Esophagus muscularis mucosa (tissue), 4 donors: ENCODE results near the gene TMEM134. TPM values are rescaled to one million over a fixed set of nuclear protein-coding genes. Genes with fewer than 3 reads are reported as not detected.
"Not testable (repeated sequence)": the region's sequence is repeated elsewhere in the genome, so short reads cannot be mapped to it uniquely, and the experiment has no call there.

Experiments
- DNase-seq: peaks from one replicate; pipeline ENCODE4 v3.0.0-alpha.2; 2017; ENCODE audit errors: extremely low spot score
- H3K27ac ChIP-seq, 4 donors: fragments of 200-600 bp; sonication (generic); replicated peaks in 1 of 4; 1 replicate in 3 of 4; 2 replicates in 1 of 4; pipeline ENCODE4 v1.5.1; 2016 to 2019; ENCODE audit warnings: mild to moderate bottlenecking in 1 of 4
- H3K27me3 ChIP-seq, 4 donors: fragments of 200-600 bp; sonication (generic); one replicate each; pipeline versions ENCODE4 v1.5.1 to v1.6.0; 2016 to 2019
- H3K36me3 ChIP-seq, 4 donors: fragments of 200-600 bp; sonication (generic); one replicate each; pipeline ENCODE4 v1.5.1; 2016 to 2019
- H3K4me1 ChIP-seq, 4 donors: fragments of 200-600 bp; sonication (generic); one replicate each; pipeline ENCODE4 v1.5.1; 2016 to 2019
- H3K4me3 ChIP-seq, 4 donors: fragments of 200-600 bp; sonication (generic); 1 replicate in 2 of 4; 2 replicates in 2 of 4; pipeline ENCODE4 v1.5.1; 2016 to 2019; ENCODE audit warnings: mild to moderate bottlenecking in 4 of 4, moderate library complexity in 1 of 4
- H3K9me3 ChIP-seq, 4 donors: fragments of 200-600 bp; sonication (generic); 1 replicate in 3 of 4; 2 replicates in 1 of 4; pipeline ENCODE4 v1.5.1; 2016 to 2019
- CTCF ChIP-seq, 3 experiments: fragments of 200-600 bp in 2 of 3; fragments of 450-650 bp in 1 of 3; sonication (generic) in 2 of 3; IDR thresholded peaks; one replicate each; pipeline ENCODE4 v1.5.1; 2017 to 2019; ENCODE audit warnings: antibody characterized with exemption in 3 of 3, mild to moderate bottlenecking in 2 of 3, moderate library complexity in 1 of 3
- EP300 ChIP-seq: sonication (generic); formaldehyde crosslinking; IDR thresholded peaks from one replicate; pipeline ENCODE4 v1.6.1; 2017; ENCODE audit warnings: antibody characterized with exemption
- POLR2A ChIP-seq: fragments of 450-650 bp; IDR thresholded peaks from one replicate; pipeline ENCODE4 v1.6.1; 2017; ENCODE audit warnings: antibody characterized with exemption, moderate library complexity, mild to moderate bottlenecking, low read depth
- POLR2AphosphoS5 ChIP-seq, 2 donors: sonication (generic); formaldehyde crosslinking; IDR thresholded peaks; one replicate each; pipeline ENCODE4 v1.6.1; 2017; ENCODE audit warnings: antibody characterized with exemption in 2 of 2
- WGBS: methylation state at CpG from one replicate; pipeline ENCODE4 v1.1.5; 2018; 5-methylcytosine and 5-hydroxymethylcytosine counted together
- intact Hi-C: fragments of 100-400 bp; cut with DNase I; formaldehyde crosslinking; loops from one replicate; pipeline ENCODE4 v1.15.1; 2023
- total RNA-seq, 4 donors: library from RNA; depleted of rRNA; stranded (reverse); fragments of >200 nt; gene quantifications; one replicate each; pipeline versions ENCODE4 v1.1.0 to v1.2.1, GENCODE V29; 2016

Gene TMEM134
- total RNA-seq, 4 donors from 2014 or later = 36.1 to 48.7 (median 46.2) TPM

DNA sequence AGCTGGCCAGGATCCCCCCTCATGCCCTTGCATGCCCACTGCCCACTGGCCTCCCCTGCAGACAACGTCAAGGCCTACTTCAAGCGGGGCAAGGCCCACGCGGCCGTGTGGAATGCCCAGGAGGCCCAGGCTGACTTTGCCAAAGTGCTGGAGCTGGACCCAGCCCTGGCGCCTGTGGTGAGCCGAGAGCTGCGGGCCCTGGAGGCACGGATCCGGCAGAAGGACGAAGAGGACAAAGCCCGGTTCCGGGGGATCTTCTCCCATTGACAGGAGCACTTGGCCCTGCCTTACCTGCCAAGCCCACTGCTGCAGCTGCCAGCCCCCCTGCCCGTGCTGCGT is 21.6 kb upstream of the TMEM134 start:
- Histone ChIP-seq H3K4me3 (no peak overlapping the region), H3K36me3 (peaks cover 22 to 92% (median 83%) of the 10 kb centered on the region in 4 donors), H3K27ac (peak overlapping the region in 3 of 4 donors; percentile 13 to 49 (median 39)), H3K9me3 (no peaks in the 10 kb centered on the region), H3K4me1 (peaks cover 3 to 23% (median 17%) of the 10 kb centered on the region in 4 donors), H3K27me3 (no peaks in the 10 kb centered on the region)
- no peak for TF ChIP-seq POLR2AphosphoS5 (IDR thresholded peaks at IDR 0.05)
- no peak for TF ChIP-seq EP300
- no peak for TF ChIP-seq CTCF (IDR thresholded peaks at IDR 0.05)
- no peak for TF ChIP-seq POLR2A
- 73% methylated on average over 13 of the region's 15 CpGs for WGBS
- intact Hi-C loops = no loop called here
- DNase-seq = no peak

- H3K4me1 ChIP-seq = peaks cover 3 to 29% (median 22%) of the 10 kb centered on the region in 4 donors
- H3K9me3 ChIP-seq = no peaks in the 10 kb centered on the region
- no peaks in the 10 kb centered on the region for H3K27me3 ChIP-seq
- H3K4me3 ChIP-seq = no peak overlapping the region
- TF ChIP-seq POLR2AphosphoS5 (IDR thresholded peaks at IDR 0.05) (no peak), EP300 (no peak)
- peak overlapping the region in 3 of 4 donors; percentile 13 to 49 (median 39) for H3K27ac ChIP-seq
- WGBS = 88% methylated on average over 4 of the region's 23 CpGs
- intact Hi-C loops = no loop called here
- peaks cover 22 to 86% (median 77%) of the 10 kb centered on the region in 4 donors for H3K36me3 ChIP-seq
- no peak for DNase-seq
These were observed 21.1 kb upstream of the TMEM134 start for GRCh38 chr11:67489885-67490726.

DNA sequence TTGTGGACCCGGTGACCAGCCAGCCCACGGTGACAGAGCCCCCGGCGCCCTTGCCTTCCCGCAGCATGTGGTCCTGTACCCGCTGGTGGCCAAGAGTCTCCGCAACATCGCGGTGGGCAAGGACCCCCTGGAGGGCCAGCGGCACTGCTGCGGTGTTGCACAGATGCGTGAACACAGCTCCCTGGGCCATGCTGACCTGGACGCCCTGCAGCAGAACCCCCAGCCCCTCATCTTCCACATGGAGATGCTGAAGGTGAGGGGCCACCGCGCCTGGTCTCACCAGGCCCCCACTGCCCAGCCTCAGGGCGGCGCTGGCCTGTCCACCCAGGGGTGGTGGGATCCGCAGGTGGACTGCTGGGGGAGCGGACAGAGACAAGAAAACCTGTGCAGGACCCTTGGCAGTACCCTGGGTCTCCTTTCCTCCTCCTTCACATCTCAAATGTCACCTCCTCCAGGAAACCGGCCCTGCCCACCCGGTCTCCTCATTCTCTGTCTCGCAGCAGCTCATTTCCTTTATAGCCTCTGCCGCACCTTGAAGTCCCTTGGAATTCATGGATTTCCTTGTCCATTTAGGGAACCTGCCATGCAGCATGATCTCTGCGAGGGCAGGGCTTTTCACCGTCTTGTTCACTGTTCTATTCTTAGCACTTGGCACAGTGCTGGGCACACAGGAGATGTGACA is 20.3 kb upstream of the TMEM134 start:
- H3K36me3 ChIP-seq = peaks cover 22 to 85% (median 71%) of the 10 kb centered on the region in 4 donors

GRCh38 chr11:67486481-67487195 is 17.6 kb upstream of the TMEM134 start:
- H3K4me1 ChIP-seq = peaks cover 18 to 54% (median 46%) of the 10 kb centered on the region in 4 donors
- H3K27me3 ChIP-seq = no peaks in the 10 kb centered on the region
- H3K4me3 ChIP-seq = no peak overlapping the region
- H3K36me3 ChIP-seq = peaks cover 16 to 59% (median 45%) of the 10 kb centered on the region in 4 donors
- no peaks in the 10 kb centered on the region for H3K9me3 ChIP-seq
- intact Hi-C loops = no loop called here
- WGBS = 92% methylated on average over 16 of the region's 20 CpGs
- H3K27ac ChIP-seq = no peak overlapping the region
- DNase-seq = no peak
- TF ChIP-seq CTCF (IDR thresholded peaks at IDR 0.05) = no peak
- no peak for TF ChIP-seq POLR2AphosphoS5 (IDR thresholded peaks at IDR 0.05)
- no peak for TF ChIP-seq POLR2A
- no peak for TF ChIP-seq EP300

More for the DNA sequence above, 20.3 kb upstream of the TMEM134 start:
- no peaks in the 10 kb centered on the region for H3K27me3 ChIP-seq
- no peaks in the 10 kb centered on the region for H3K9me3 ChIP-seq
- H3K27ac ChIP-seq = no peak overlapping the region
- intact Hi-C loops = no loop called here
- no peak for TF ChIP-seq EP300
- no peak for TF ChIP-seq POLR2AphosphoS5 (IDR thresholded peaks at IDR 0.05)
- TF ChIP-seq POLR2A = no peak
- TF ChIP-seq CTCF (IDR thresholded peaks at IDR 0.05) = no peak
- no peak for DNase-seq
- peaks cover 6 to 37% (median 29%) of the 10 kb centered on the region in 4 donors for H3K4me1 ChIP-seq
- no peak overlapping the region for H3K4me3 ChIP-seq
- WGBS = 91% methylated on average over 25 of the region's 25 CpGs

DNA sequence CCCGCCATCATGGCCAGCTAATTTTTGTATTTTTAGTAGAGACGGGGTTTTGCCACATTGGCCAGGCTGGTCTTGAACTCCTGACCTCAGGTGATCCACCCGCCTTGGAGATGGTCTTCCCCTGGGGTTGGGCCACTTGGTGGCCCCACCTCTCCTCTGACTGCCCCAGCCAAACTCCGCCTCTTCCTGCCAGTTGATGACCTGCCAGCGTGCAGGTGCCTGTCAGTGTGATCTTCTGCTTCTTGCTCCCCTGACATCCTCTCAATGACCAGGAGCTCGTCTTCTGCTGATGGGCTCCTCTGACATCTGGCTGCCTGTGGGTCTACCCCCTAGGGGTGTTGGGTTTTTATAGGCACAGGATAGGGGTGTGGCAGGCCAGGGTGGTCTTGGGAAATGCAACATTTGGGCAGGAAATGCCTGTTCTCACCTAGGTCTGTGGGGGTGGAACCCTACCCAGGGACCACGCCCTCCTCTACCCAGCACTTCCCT is 16.9 kb upstream of the TMEM134 start:
- H3K4me1 ChIP-seq = peaks cover 18 to 48% (median 41%) of the 10 kb centered on the region in 4 donors
- H3K4me3 ChIP-seq, H3K27me3 ChIP-seq, H3K27ac ChIP-seq, H3K9me3 ChIP-seq, DNase-seq, intact Hi-C loops: not testable (repeated sequence)
- WGBS = 84% methylated on average over 7 of the region's 7 CpGs
- peaks cover 16 to 52% (median 38%) of the 10 kb centered on the region in 4 donors for H3K36me3 ChIP-seq
